ENCODE measurements around the gene TMEM95. TPM values are rescaled to one million over a fixed set of nuclear protein-coding genes. Genes with fewer than 3 reads are reported as not detected.
A peak's percentile ranks its signal among the peaks of the same experiment; 100 is the strongest.

TMEM95 gene
- not detected for total RNA-seq
- long read RNA-seq, result 0 reads

- no peak for TF ChIP-seq POLR2A (IDR thresholded peaks at IDR 0.05)
- Histone ChIP-seq H3K36me3 (no peaks in the 10 kb centered on the region), H3K27ac (no peak within 1 kb of the TSS), H3K27me3 (no peaks in the 10 kb centered on the region), H3K4me1 (peaks cover 0 to 23% (median 7%) of the 10 kb centered on the region in 4 donors), H3K9me3 (no peaks in the 10 kb centered on the region), H3K4me3 (no peak within 1 kb of the TSS)
- DNase-seq, result no peak
- intact Hi-C loops (cut with DNase I), result loop anchor here in 1 of 2 donors (5.0 to 10.0 kb wide), 2 partner anchors 82 to 160 kb away; partner anchors contain the start of genes FGF11 and TMEM102
- no peak for ATAC-seq
- no CpG with 5 or more reads among the region's 10 CpGs for WGBS (ENCODE audit: insufficient coverage, low coverage, low lambda C conversion rate, missing lambda C conversion rate)
Measured at GRCh38 chr17:7355053-7355452, at the start of gene TMEM95. Gene TMEM95, plus strand, starts transcription at chr17:7355156. Its CDS starts 49 bp downstream, at chr17:7355205.

GRCh38 chr17:7306911-7307685 lies 47.9 kb upstream of the TMEM95 start, which contains the start of gene EIF5A:
Gene EIF5A, plus strand, starts transcription at chr17:7307628. Its CDS starts 2,008 bp downstream, at chr17:7309636.
- DNase-seq (peak; percentile 100), ATAC-seq (peak; percentile 88 to 91 (median 89))
- no peaks in the 10 kb centered on the region for H3K27me3 ChIP-seq
- intact Hi-C loops (cut with DNase I), result no loop called here
- H3K36me3 ChIP-seq, result peaks cover 11 to 27% (median 20%) of the 10 kb centered on the region in 4 donors
- peak within 1 kb of the TSS; percentile 97 to 98 (median 97) for H3K4me3 ChIP-seq
- TF ChIP-seq POLR2A (IDR thresholded peaks at IDR 0.05) (peak; percentile 89), CTCF (IDR thresholded peaks at IDR 0.05) (no peak)
- peak within 1 kb of the TSS; percentile 77 to 93 (median 85) for H3K27ac ChIP-seq
- under 1% methylated on average over 47 of the region's 64 CpGs for WGBS (ENCODE audit: insufficient coverage, low coverage, low lambda C conversion rate, missing lambda C conversion rate)
- H3K4me1 ChIP-seq, result peaks cover 0 to 14% (median 7%) of the 10 kb centered on the region in 4 donors
- H3K9me3 ChIP-seq, result no peaks in the 10 kb centered on the region

GRCh38 chr17:7307686-7308624 lies 47.0 kb upstream of the TMEM95 start:
- DNase-seq (peak; percentile 67 to 70 (median 69)), ATAC-seq (peak in 2 of 4 donors; percentile 0 to 11)
- Histone ChIP-seq H3K4me1 (peaks cover 0 to 14% (median 7%) of the 10 kb centered on the region in 4 donors), H3K36me3 (peaks cover 11 to 36% (median 25%) of the 10 kb centered on the region in 4 donors), H3K4me3 (peak overlapping the region; percentile 97 to 98 (median 97)), H3K27me3 (no peaks in the 10 kb centered on the region), H3K9me3 (no peaks in the 10 kb centered on the region), H3K27ac (peak overlapping the region; percentile 76 to 93 (median 77))
- intact Hi-C loops (cut with DNase I), result no loop called here
- 0% methylated on average over 4 of the region's 104 CpGs for WGBS (ENCODE audit: insufficient coverage, low coverage, low lambda C conversion rate, missing lambda C conversion rate)
- TF ChIP-seq CTCF (IDR thresholded peaks at IDR 0.05) (no peak), POLR2A (IDR thresholded peaks at IDR 0.05) (no peak)

GRCh38 chr17:7308625-7309433 lies 46.1 kb upstream of the TMEM95 start:
- peak; percentile 33 to 37 (median 35) for ATAC-seq
- Histone ChIP-seq H3K27ac (peak overlapping the region; percentile 76 to 93 (median 77)), H3K9me3 (no peaks in the 10 kb centered on the region), H3K27me3 (no peaks in the 10 kb centered on the region), H3K4me3 (peak overlapping the region; percentile 97 to 98 (median 97)), H3K36me3 (peaks cover 11 to 44% (median 29%) of the 10 kb centered on the region in 4 donors), H3K4me1 (peaks cover 0 to 14% (median 7%) of the 10 kb centered on the region in 4 donors)
- peak; percentile 65 to 84 (median 78) for DNase-seq
- 0% methylated on average over 11 of the region's 14 CpGs for WGBS (ENCODE audit: insufficient coverage, low coverage, low lambda C conversion rate, missing lambda C conversion rate)
- TF ChIP-seq POLR2A (IDR thresholded peaks at IDR 0.05) (peak; percentile 42), CTCF (IDR thresholded peaks at IDR 0.05) (no peak)
- intact Hi-C loops (cut with DNase I), result no loop called here
